Measurements from ENCODE around the gene DNAH14.
"Not testable (repeated sequence)": the region's sequence is repeated elsewhere in the genome, so short reads cannot be mapped to it uniquely, and the experiment has no call there.

DNAH14 gene

DNA sequence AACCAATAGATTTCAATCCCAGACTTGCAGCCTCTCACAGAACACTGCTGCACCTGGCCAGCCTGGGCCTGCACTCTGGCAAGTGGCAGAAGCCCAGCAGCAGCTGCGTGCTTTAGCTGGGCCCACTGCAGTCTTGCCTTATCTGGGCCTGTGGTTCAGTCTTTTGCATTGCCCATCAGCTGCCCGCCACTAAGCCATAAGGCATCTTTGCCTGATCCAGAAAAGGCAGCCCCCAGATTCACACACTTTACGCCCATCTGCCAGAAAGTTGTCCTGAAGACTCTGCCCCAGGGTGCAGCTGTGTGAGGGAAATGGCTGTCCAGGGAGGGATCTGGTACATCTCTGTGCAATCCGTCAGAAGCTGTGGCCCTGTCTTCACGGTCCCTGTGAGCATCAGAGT lies 217.0 kb downstream of the DNAH14 start:
- POLR2A ChIA-PET = no interaction called here

DNA sequence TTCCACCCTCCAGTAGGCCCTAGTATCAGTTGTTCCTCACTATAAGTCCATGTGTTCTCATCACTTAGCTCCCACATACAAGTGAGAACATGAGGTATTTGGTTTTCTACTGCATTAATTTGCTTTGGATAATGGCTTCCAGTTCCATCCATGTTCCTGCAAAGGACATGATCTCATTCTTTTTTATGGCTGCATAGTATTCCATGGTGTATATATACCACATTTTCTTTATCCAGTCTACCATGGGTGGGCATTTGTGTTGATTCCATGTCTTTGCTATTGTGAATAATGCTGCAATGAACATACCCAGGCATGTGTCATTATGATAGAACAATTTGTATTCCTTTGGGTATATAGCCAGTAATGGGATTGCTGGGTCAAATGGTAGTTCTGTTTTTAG lies 218.3 kb downstream of the DNAH14 start:
- H3K4me3 ChIP-seq (ENCODE audit: low read depth, low read length); H3K27ac ChIP-seq (ENCODE audit: extremely low read depth, low read depth, low read length); CTCF ChIA-PET; POLR2A ChIA-PET; H3K4me1 ChIP-seq (ENCODE audit: control insufficient read depth, insufficient read depth, low read length); H3K9me3 ChIP-seq (ENCODE audit: control insufficient read depth, insufficient read depth, low read depth, low read length); H3K36me3 ChIP-seq (ENCODE audit: control insufficient read depth in 2 of 2, insufficient read depth in 1 of 2, low read length in 2 of 2): not testable (repeated sequence)
- TF ChIP-seq ZNF146 (tag by site-specific recombination; IDR thresholded peaks at IDR 0.05) = peak; percentile 92
- TF ChIP-seq, protein P1, sequence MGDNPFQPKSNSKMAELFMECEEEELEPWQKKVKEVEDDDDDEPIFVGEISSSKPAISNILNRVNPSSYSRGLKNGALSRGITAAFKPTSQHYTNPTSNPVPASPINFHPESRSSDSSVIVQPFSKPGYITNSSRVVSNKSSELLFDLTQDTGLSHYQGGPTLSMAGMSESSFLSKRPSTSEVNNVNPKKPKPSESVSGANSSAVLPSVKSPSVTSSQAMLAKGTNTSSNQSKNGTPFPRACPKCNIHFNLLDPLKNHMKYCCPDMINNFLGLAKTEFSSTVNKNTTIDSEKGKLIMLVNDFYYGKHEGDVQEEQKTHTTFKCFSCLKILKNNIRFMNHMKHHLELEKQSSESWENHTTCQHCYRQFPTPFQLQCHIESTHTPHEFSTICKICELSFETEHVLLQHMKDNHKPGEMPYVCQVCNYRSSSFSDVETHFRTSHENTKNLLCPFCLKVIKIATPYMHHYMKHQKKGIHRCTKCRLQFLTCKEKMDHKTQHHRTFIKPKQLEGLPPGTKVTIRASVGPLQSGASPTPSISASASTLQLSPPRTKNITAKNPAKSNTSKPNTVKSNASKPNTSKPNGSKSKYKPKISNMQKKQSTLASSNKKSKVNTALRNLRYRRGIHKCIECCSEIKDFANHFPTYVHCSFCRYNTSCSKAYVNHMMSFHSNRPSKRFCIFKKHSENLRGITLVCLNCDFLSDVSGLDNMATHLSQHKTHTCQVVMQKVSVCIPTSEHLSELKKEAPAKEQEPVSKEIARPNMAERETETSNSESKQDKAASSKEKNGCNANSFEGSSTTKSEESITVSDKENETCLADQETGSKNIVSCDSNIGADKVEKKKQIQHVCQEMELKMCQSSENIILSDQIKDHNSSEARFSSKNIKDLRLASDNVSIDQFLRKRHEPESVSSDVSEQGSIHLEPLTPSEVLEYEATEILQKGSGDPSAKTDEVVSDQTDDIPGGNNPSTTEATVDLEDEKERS (tag by site-specific recombination; IDR thresholded peaks at IDR 0.05) = 0 out of 2 replicates have a peak, but pooled peaks have one; percentile 21
- TF ChIP-seq, protein P2, sequence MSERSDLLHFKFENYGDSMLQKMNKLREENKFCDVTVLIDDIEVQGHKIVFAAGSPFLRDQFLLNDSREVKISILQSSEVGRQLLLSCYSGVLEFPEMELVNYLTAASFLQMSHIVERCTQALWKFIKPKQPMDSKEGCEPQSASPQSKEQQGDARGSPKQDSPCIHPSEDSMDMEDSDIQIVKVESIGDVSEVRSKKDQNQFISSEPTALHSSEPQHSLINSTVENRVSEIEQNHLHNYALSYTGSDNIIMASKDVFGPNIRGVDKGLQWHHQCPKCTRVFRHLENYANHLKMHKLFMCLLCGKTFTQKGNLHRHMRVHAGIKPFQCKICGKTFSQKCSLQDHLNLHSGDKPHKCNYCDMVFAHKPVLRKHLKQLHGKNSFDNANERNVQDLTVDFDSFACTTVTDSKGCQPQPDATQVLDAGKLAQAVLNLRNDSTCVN (tag by site-specific recombination; optimal IDR thresholded peaks at IDR 0.05) = peak; percentile 9

More for the DNA sequence above, 217.0 kb downstream of the DNAH14 start:
- CTCF ChIA-PET = no interaction called here
- Histone ChIP-seq H3K4me3 (ENCODE audit: low read depth, low read length) (no peak overlapping the region), H3K36me3 (ENCODE audit: control insufficient read depth in 2 of 2, insufficient read depth in 1 of 2, low read length in 2 of 2) (peaks cover 0 to 4% of the 10 kb centered on the region in 2 experiments; a peak in 1 of 3 replicates), H3K27ac (ENCODE audit: extremely low read depth, low read depth, low read length) (no peak overlapping the region), H3K9me3 (ENCODE audit: control insufficient read depth, insufficient read depth, low read depth, low read length) (no peaks in the 10 kb centered on the region), H3K4me1 (ENCODE audit: control insufficient read depth, insufficient read depth, low read length) (no peaks in the 10 kb centered on the region)
- TF ChIP-seq ZNF629 (tag by site-specific recombination; IDR thresholded peaks at IDR 0.05) (no peak), ZNF677 (tag by site-specific recombination; IDR thresholded peaks at IDR 0.05) (no peak), ZNF302 (tag by site-specific recombination; IDR thresholded peaks at IDR 0.05; ENCODE audit: low read depth) (no peak), SETDB1 (IDR thresholded peaks at IDR 0.05; ENCODE audit: insufficient read length, low read length) (no peak), ZNF366 (tag by site-specific recombination; conservative IDR thresholded peaks at IDR 0.05) (no peak), ZNF544 (tag by site-specific recombination; IDR thresholded peaks at IDR 0.05) (no peak)

DNA sequence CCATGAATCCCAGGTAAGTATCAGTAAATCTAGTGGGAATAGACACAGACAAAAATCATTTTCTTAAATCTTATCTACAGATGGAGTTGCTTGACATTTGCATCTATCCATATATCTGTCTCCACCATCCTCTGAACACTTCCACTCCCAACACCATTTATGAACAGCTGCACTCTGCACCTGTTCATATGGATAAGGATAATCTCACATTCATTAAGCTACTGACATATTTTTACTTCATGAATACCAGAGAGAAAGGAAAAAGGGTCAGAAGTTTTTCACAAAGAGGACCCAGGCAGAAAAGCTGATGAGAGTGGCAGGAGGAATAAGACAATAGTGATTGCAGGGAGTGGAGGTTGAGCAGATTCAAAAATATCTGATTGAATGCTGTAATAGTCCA lies 222.6 kb downstream of the DNAH14 start:
- no peak for TF ChIP-seq ZNF335 (tag by site-specific recombination; conservative IDR thresholded peaks at IDR 0.05)
- ChIA-PET CTCF (no interaction called here), POLR2A (no interaction called here)
- no peak overlapping the region for H3K27ac ChIP-seq (ENCODE audit: extremely low read depth, low read depth, low read length)
- no peaks in the 10 kb centered on the region for H3K9me3 ChIP-seq (ENCODE audit: control insufficient read depth, insufficient read depth, low read depth, low read length)
- H3K4me1 ChIP-seq (ENCODE audit: control insufficient read depth, insufficient read depth, low read length) = no peaks in the 10 kb centered on the region
- H3K36me3 ChIP-seq (ENCODE audit: control insufficient read depth in 2 of 2, insufficient read depth in 1 of 2, low read length in 2 of 2) = no peaks in the 10 kb centered on the region
- no peak overlapping the region for H3K4me3 ChIP-seq (ENCODE audit: low read depth, low read length)

DNA sequence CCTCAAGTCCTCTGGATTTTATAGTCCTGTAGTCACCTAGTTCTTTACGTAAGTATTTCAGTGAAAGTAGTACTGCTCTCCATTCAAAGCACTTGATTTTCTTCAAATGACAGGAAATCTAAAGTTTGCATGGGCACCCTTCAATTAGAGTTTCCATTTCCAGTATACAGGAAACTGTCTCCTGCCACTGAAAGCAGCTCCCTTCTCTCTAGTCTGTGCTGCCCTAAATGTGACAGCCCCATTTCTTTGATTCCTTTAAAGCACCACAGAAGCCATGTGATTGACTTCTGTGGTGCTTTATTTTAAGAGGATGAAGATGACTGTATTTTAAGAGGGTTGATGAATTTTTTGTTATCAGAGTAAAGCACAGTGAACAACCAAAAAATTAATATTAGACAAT lies 226.1 kb downstream of the DNAH14 start:
- POLR2A ChIA-PET = no interaction called here
- H3K4me1 ChIP-seq (ENCODE audit: control insufficient read depth, insufficient read depth, low read length) = no peaks in the 10 kb centered on the region
- CTCF ChIA-PET = no interaction called here
- H3K4me3 ChIP-seq (ENCODE audit: low read depth, low read length) = no peak overlapping the region
- no peaks in the 10 kb centered on the region for H3K36me3 ChIP-seq (ENCODE audit: control insufficient read depth in 2 of 2, insufficient read depth in 1 of 2, low read length in 2 of 2)
- no peaks in the 10 kb centered on the region for H3K9me3 ChIP-seq (ENCODE audit: control insufficient read depth, insufficient read depth, low read depth, low read length)
- no peak overlapping the region for H3K27ac ChIP-seq (ENCODE audit: extremely low read depth, low read depth, low read length)
- TF ChIP-seq ZNF549 (tag by site-specific recombination; IDR thresholded peaks at IDR 0.05) = peak; percentile 42; the same call in 1 of the 2 replicates
- no peak for TF ChIP-seq ZNF239 (tag by site-specific recombination; IDR thresholded peaks at IDR 0.05)
- TF ChIP-seq, protein P3, sequence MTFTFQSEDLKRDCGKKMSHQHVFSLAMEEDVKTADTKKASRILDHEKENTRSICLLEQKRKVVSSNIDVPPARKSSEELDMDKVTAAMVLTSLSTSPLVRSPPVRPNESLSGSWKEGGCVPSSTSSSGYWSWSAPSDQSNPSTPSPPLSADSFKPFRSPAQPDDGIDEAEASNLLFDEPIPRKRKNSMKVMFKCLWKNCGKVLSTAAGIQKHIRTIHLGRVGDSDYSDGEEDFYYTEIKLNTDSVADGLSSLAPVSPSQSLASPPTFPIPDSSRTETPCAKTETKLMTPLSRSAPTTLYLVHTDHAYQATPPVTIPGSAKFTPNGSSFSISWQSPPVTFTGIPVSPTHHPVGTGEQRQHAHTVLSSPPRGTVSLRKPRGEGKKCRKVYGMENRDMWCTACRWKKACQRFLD (tag by site-specific recombination; IDR thresholded peaks at IDR 0.05) = no peak
